Neural crest cell (in vitro differentiated cells): ENCODE data around the gene MMP12. TPM values are rescaled to one million over a fixed set of nuclear protein-coding genes. Genes with fewer than 3 reads are reported as not detected.

Source experiments
- DNase-seq: peaks from one replicate; pipeline ENCODE4 v3.0.0; 2021; ENCODE audit warnings: low read depth, mixed read lengths, low spot score
- H3K27ac Mint-ChIP-seq: one replicate; pipeline ENCODE4 v1.8.0; 2021; ENCODE audit warnings: mild to moderate bottlenecking, mixed read lengths; ENCODE audit not compliant: unreplicated experiment
- H3K27me3 Mint-ChIP-seq: 2 replicates; pipeline ENCODE4 v1.8.0; 2021; ENCODE audit warnings: low read depth, mild to moderate bottlenecking, mixed read lengths
- H3K36me3 Mint-ChIP-seq: 2 replicates; pipeline ENCODE4 v1.8.0; 2021; ENCODE audit warnings: low read depth, mild to moderate bottlenecking, mixed read lengths
- H3K4me1 Mint-ChIP-seq: 2 replicates; pipeline ENCODE4 v1.8.0; 2021; ENCODE audit warnings: mixed read lengths
- H3K4me3 Mint-ChIP-seq: one replicate; pipeline ENCODE4 v1.8.0; 2021; ENCODE audit warnings: mild to moderate bottlenecking, mixed read lengths
- H3K9me3 Mint-ChIP-seq: 2 replicates; pipeline ENCODE4 v1.8.0; 2021; ENCODE audit warnings: mixed read lengths
- CTCF ChIP-seq: fragments of 200-600 bp; sonication (generic); conservative IDR thresholded peaks from 2 replicates; pipeline ENCODE4 v1.5.0; 2021; ENCODE audit warnings: antibody characterized with exemption, mild to moderate bottlenecking
- total RNA-seq: library from RNA; stranded (reverse); gene quantifications from 2 replicates; pipeline ENCODE4 v1.2.1, GENCODE V29; 2021

Gene MMP12
- total RNA-seq, 1 donor from 2014 or later, result not detected

GRCh38 chr11:102837156-102837555 lies 37.6 kb downstream of the MMP12 start:
- H3K9me3 Mint-ChIP-seq, result no peaks in the 10 kb centered on the region
- no peaks in the 10 kb centered on the region for H3K27me3 Mint-ChIP-seq
- no peaks in the 10 kb centered on the region for H3K36me3 Mint-ChIP-seq
- H3K27ac Mint-ChIP-seq, result no peak overlapping the region
- no peak overlapping the region for H3K4me3 Mint-ChIP-seq
- TF ChIP-seq CTCF, result no peak
- H3K4me1 Mint-ChIP-seq, result no peaks in the 10 kb centered on the region
- DNase-seq, result no peak

GRCh38 chr11:102836290-102836875 lies 38.4 kb downstream of the MMP12 start:
- Mint-ChIP-seq H3K4me1 (no peaks in the 10 kb centered on the region), H3K27ac (no peak overlapping the region), H3K4me3 (no peak overlapping the region), H3K36me3 (no peaks in the 10 kb centered on the region), H3K27me3 (no peaks in the 10 kb centered on the region), H3K9me3 (peaks cover 4% of the 10 kb centered on the region)
- no peak for TF ChIP-seq CTCF
- no peak for DNase-seq

GRCh38 chr11:102833731-102834130 lies 41.1 kb downstream of the MMP12 start:
- Mint-ChIP-seq H3K27ac (no peak overlapping the region), H3K36me3 (no peaks in the 10 kb centered on the region), H3K27me3 (no peaks in the 10 kb centered on the region), H3K4me3 (no peak overlapping the region), H3K9me3 (peaks cover 4% of the 10 kb centered on the region), H3K4me1 (no peaks in the 10 kb centered on the region)
- no peak for DNase-seq
- no peak for TF ChIP-seq CTCF

- Mint-ChIP-seq H3K27me3 (no peaks in the 10 kb centered on the region), H3K27ac (no peak overlapping the region), H3K4me1 (no peaks in the 10 kb centered on the region), H3K4me3 (no peak overlapping the region), H3K9me3 (peaks cover 4% of the 10 kb centered on the region), H3K36me3 (no peaks in the 10 kb centered on the region)
- TF ChIP-seq CTCF, result no peak
- no peak for DNase-seq
Observed at GRCh38 chr11:102832612-102833011, 42.2 kb downstream of the MMP12 start.

GRCh38 chr11:102831489-102832440 lies 43.0 kb downstream of the MMP12 start:
- DNase-seq, result no peak
- no peaks in the 10 kb centered on the region for H3K36me3 Mint-ChIP-seq
- H3K4me3 Mint-ChIP-seq, result no peak overlapping the region
- no peak for TF ChIP-seq CTCF
- peaks cover 4% of the 10 kb centered on the region for H3K9me3 Mint-ChIP-seq
- no peak overlapping the region for H3K27ac Mint-ChIP-seq
- H3K27me3 Mint-ChIP-seq, result no peaks in the 10 kb centered on the region
- H3K4me1 Mint-ChIP-seq, result no peaks in the 10 kb centered on the region
